NCI-H146 (cell line): ENCODE measurements around the gene TSHZ2.

Source experiments
- DNase-seq: peaks from one replicate; lab custom pipeline; 2025; lab: John Stamatoyannopoulos, UW

The TSHZ2 gene

GRCh38 chr20:53283011-53283410 lies 310.9 kb downstream of the TSHZ2 start:
- DNase-seq = no peak

GRCh38 chr20:53283597-53283996 lies 311.4 kb downstream of the TSHZ2 start:
- no peak for DNase-seq

- no peak for DNase-seq
Measured at GRCh38 chr20:53284256-53284655, 312.1 kb downstream of the TSHZ2 start.

GRCh38 chr20:53284696-53285095 lies 312.5 kb downstream of the TSHZ2 start:
- no peak for DNase-seq

- no peak for DNase-seq
Measured at GRCh38 chr20:53287357-53288042, 315.3 kb downstream of the TSHZ2 start.

- DNase-seq = no peak
Measured at GRCh38 chr20:53291548-53291947, 319.4 kb downstream of the TSHZ2 start.

GRCh38 chr20:53292347-53292746 lies 320.2 kb downstream of the TSHZ2 start:
- DNase-seq = no peak

GRCh38 chr20:53294804-53295203 lies 322.6 kb downstream of the TSHZ2 start:
- no peak for DNase-seq

GRCh38 chr20:53296025-53296424 lies 323.9 kb downstream of the TSHZ2 start:
- DNase-seq = no peak

- no peak for DNase-seq
Measured at GRCh38 chr20:53296451-53297153, 324.4 kb downstream of the TSHZ2 start.

GRCh38 chr20:53297154-53297529 lies 325.0 kb downstream of the TSHZ2 start:
- DNase-seq = no peak

GRCh38 chr20:53298260-53298659 lies 326.1 kb downstream of the TSHZ2 start:
- DNase-seq = no peak

GRCh38 chr20:53298911-53299310 lies 326.8 kb downstream of the TSHZ2 start:
- DNase-seq = no peak

- no peak for DNase-seq
Measured at GRCh38 chr20:53299831-53300230, 327.7 kb downstream of the TSHZ2 start.

GRCh38 chr20:53301869-53302268 lies 329.7 kb downstream of the TSHZ2 start:
- no peak for DNase-seq

- DNase-seq = no peak
Measured at GRCh38 chr20:53302695-53303412, 330.7 kb downstream of the TSHZ2 start.

- DNase-seq = no peak
Measured at GRCh38 chr20:53303413-53303760, 331.2 kb downstream of the TSHZ2 start.

- no peak for DNase-seq
Measured at GRCh38 chr20:53304146-53304545, 332.0 kb downstream of the TSHZ2 start.

GRCh38 chr20:53306192-53306805 lies 334.1 kb downstream of the TSHZ2 start:
- DNase-seq = no peak

- DNase-seq = no peak
Measured at GRCh38 chr20:53307964-53308597, 335.9 kb downstream of the TSHZ2 start.

GRCh38 chr20:53309515-53309914 lies 337.4 kb downstream of the TSHZ2 start:
- DNase-seq = no peak

GRCh38 chr20:53312957-53313356 lies 340.8 kb downstream of the TSHZ2 start:
- DNase-seq = no peak
